ENCODE measurements around the gene DUSP7.

The DUSP7 gene

GRCh38 chr3:52093756-52094545, 37.6 kb upstream of the DUSP7 start:
- Histone ChIP-seq H2BK15ac (ENCODE audit: low read depth, poor library complexity, severe bottlenecking) (no peak overlapping the region), H3K36me3 (ENCODE audit: control insufficient read depth in 1 of 2, insufficient read depth in 2 of 2, low read depth in 1 of 2, low read length in 2 of 2) (peaks cover 0 to 7% of the 10 kb centered on the region in 2 experiments), H3K27me3 (ENCODE audit: control insufficient read depth in 1 of 2, insufficient read depth in 1 of 2, low read length in 2 of 2) (no peaks in the 10 kb centered on the region), H2BK120ac (ENCODE audit: low read depth, low read length) (no peak overlapping the region), H4K8ac (ENCODE audit: low read length) (no peak overlapping the region), H3K9me3 (ENCODE audit: control insufficient read depth, low read length) (no peaks in the 10 kb centered on the region), H3K9ac (ENCODE audit: low read length) (no peak overlapping the region), H3K79me1 (replicated peaks; ENCODE audit: low read length, poor library complexity, severe bottlenecking) (peaks cover 2% of the 10 kb centered on the region), H3K23ac (ENCODE audit: low read length in 2 of 2) (no peak overlapping the region), H3K4me1 (ENCODE audit: control insufficient read depth, insufficient read depth, low read depth, low read length) (peaks cover 60% of the 10 kb centered on the region), H2AFZ (ENCODE audit: low read depth, low read length) (no peak overlapping the region), H3K14ac (ENCODE audit: low read length in 2 of 2) (no peak overlapping the region), H3K18ac (ENCODE audit: low read depth in 1 of 2, low read length in 2 of 2) (peak overlapping the region; percentile 25 to 55), H2BK12ac (ENCODE audit: low read length in 2 of 2) (peak overlapping the region in 1 of 2 experiments; percentile 4), H3K4me3 (ENCODE audit: insufficient read depth in 1 of 2, low read depth in 1 of 2, low read length in 2 of 2) (no peak overlapping the region), H2BK5ac (ENCODE audit: low read depth, low read length, poor library complexity, severe bottlenecking) (peak overlapping the region; percentile 1), H2AK5ac (ENCODE audit: low read length, severe bottlenecking) (peak overlapping the region; percentile 23), H3K4ac (ENCODE audit: low read depth in 1 of 2, low read length in 2 of 2) (no peak overlapping the region), H3K4me2 (ENCODE audit: low read length, poor library complexity, severe bottlenecking) (no peak overlapping the region), H3K27ac (ENCODE audit: low read length, poor library complexity, severe bottlenecking) (peak overlapping the region; percentile 68), H4K91ac (ENCODE audit: low read length) (no peak overlapping the region)
- DNase-seq: peak; percentile 50
- 64% methylated on average over 7 of the region's 7 CpGs for WGBS

GRCh38 chr3:52092891-52093290, 36.5 kb upstream of the DUSP7 start:
- peaks cover 2% of the 10 kb centered on the region for H3K79me1 ChIP-seq (replicated peaks; ENCODE audit: low read length, poor library complexity, severe bottlenecking)
- peak overlapping the region; percentile 49 to 61 for H2BK12ac ChIP-seq (ENCODE audit: low read length in 2 of 2)
- peak overlapping the region; percentile 75 for H2BK5ac ChIP-seq (ENCODE audit: low read depth, low read length, poor library complexity, severe bottlenecking)
- H3K27me3 ChIP-seq (ENCODE audit: control insufficient read depth in 1 of 2, insufficient read depth in 1 of 2, low read length in 2 of 2): no peaks in the 10 kb centered on the region
- H3K4me3 ChIP-seq (ENCODE audit: insufficient read depth in 1 of 2, low read depth in 1 of 2, low read length in 2 of 2): no peak overlapping the region
- DNase-seq: no peak
- no peak overlapping the region for H3K23ac ChIP-seq (ENCODE audit: low read length in 2 of 2)
- H3K4me1 ChIP-seq (ENCODE audit: control insufficient read depth, insufficient read depth, low read depth, low read length): peaks cover 69% of the 10 kb centered on the region
- H2AK5ac ChIP-seq (ENCODE audit: low read length, severe bottlenecking): peak overlapping the region; percentile 97
- H3K9ac ChIP-seq (ENCODE audit: low read length): no peak overlapping the region
- no peak overlapping the region for H3K14ac ChIP-seq (ENCODE audit: low read length in 2 of 2)
- H2AFZ ChIP-seq (ENCODE audit: low read depth, low read length): no peak overlapping the region
- H4K8ac ChIP-seq (ENCODE audit: low read length): no peak overlapping the region
- H3K18ac ChIP-seq (ENCODE audit: low read depth in 1 of 2, low read length in 2 of 2): peak overlapping the region; percentile 63 to 66
- H2BK120ac ChIP-seq (ENCODE audit: low read depth, low read length): no peak overlapping the region
- 97% methylated on average over 7 of the region's 7 CpGs for WGBS
- no peak overlapping the region for H3K4me2 ChIP-seq (ENCODE audit: low read length, poor library complexity, severe bottlenecking)
- H3K4ac ChIP-seq (ENCODE audit: low read depth in 1 of 2, low read length in 2 of 2): peak overlapping the region in 1 of 2 experiments; percentile 4
- H3K9me3 ChIP-seq (ENCODE audit: control insufficient read depth, low read length): no peaks in the 10 kb centered on the region
- peak overlapping the region; percentile 68 for H3K27ac ChIP-seq (ENCODE audit: low read length, poor library complexity, severe bottlenecking)
- no peak overlapping the region for H2BK15ac ChIP-seq (ENCODE audit: low read depth, poor library complexity, severe bottlenecking)
- H4K91ac ChIP-seq (ENCODE audit: low read length): peak overlapping the region; percentile 0
- peaks cover 0 to 7% of the 10 kb centered on the region in 2 experiments for H3K36me3 ChIP-seq (ENCODE audit: control insufficient read depth in 1 of 2, insufficient read depth in 2 of 2, low read depth in 1 of 2, low read length in 2 of 2)

- H3K9ac ChIP-seq (ENCODE audit: low read length): peak overlapping the region; percentile 77
- H2AK5ac ChIP-seq (ENCODE audit: low read length, severe bottlenecking): peak overlapping the region; percentile 77
- H3K79me1 ChIP-seq (replicated peaks; ENCODE audit: low read length, poor library complexity, severe bottlenecking): peaks cover 2% of the 10 kb centered on the region
- peak overlapping the region in 1 of 2 experiments; percentile 14 for H3K18ac ChIP-seq (ENCODE audit: low read depth in 1 of 2, low read length in 2 of 2)
- peak overlapping the region; percentile 39 for H4K8ac ChIP-seq (ENCODE audit: low read length)
- H3K23ac ChIP-seq (ENCODE audit: low read length in 2 of 2): no peak overlapping the region
- no peak for DNase-seq
- no peak overlapping the region for H3K4me3 ChIP-seq (ENCODE audit: insufficient read depth in 1 of 2, low read depth in 1 of 2, low read length in 2 of 2)
- peak overlapping the region; percentile 98 for H3K27ac ChIP-seq (ENCODE audit: low read length, poor library complexity, severe bottlenecking)
- H2BK12ac ChIP-seq (ENCODE audit: low read length in 2 of 2): peak overlapping the region in 1 of 2 experiments; percentile 42
- no peaks in the 10 kb centered on the region for H3K9me3 ChIP-seq (ENCODE audit: control insufficient read depth, low read length)
- no peak overlapping the region for H3K14ac ChIP-seq (ENCODE audit: low read length in 2 of 2)
- H3K4ac ChIP-seq (ENCODE audit: low read depth in 1 of 2, low read length in 2 of 2): peak overlapping the region in 1 of 2 experiments; percentile 20
- H2BK15ac ChIP-seq (ENCODE audit: low read depth, poor library complexity, severe bottlenecking): peak overlapping the region; percentile 34
- H2BK120ac ChIP-seq (ENCODE audit: low read depth, low read length): no peak overlapping the region
- no CpG with 5 or more reads among the region's 1 CpG for WGBS
- H2AFZ ChIP-seq (ENCODE audit: low read depth, low read length): no peak overlapping the region
- H3K27me3 ChIP-seq (ENCODE audit: control insufficient read depth in 1 of 2, insufficient read depth in 1 of 2, low read length in 2 of 2): no peaks in the 10 kb centered on the region
- H3K4me2 ChIP-seq (ENCODE audit: low read length, poor library complexity, severe bottlenecking): no peak overlapping the region
- H3K36me3 ChIP-seq (ENCODE audit: control insufficient read depth in 1 of 2, insufficient read depth in 2 of 2, low read depth in 1 of 2, low read length in 2 of 2): peaks cover 0 to 7% of the 10 kb centered on the region in 2 experiments
- peaks cover 72% of the 10 kb centered on the region for H3K4me1 ChIP-seq (ENCODE audit: control insufficient read depth, insufficient read depth, low read depth, low read length)
- H2BK5ac ChIP-seq (ENCODE audit: low read depth, low read length, poor library complexity, severe bottlenecking): no peak overlapping the region
- no peak overlapping the region for H4K91ac ChIP-seq (ENCODE audit: low read length)
Measured at GRCh38 chr3:52092271-52092660, 35.9 kb upstream of the DUSP7 start.

GRCh38 chr3:52091586-52092270, 35.4 kb upstream of the DUSP7 start:
- H4K8ac ChIP-seq (ENCODE audit: low read length): peak overlapping the region; percentile 73
- peaks cover 2% of the 10 kb centered on the region for H3K79me1 ChIP-seq (replicated peaks; ENCODE audit: low read length, poor library complexity, severe bottlenecking)

More at GRCh38 chr3:52091586-52092270, 35.4 kb upstream of the DUSP7 start:
- peaks cover 72% of the 10 kb centered on the region for H3K4me1 ChIP-seq (ENCODE audit: control insufficient read depth, insufficient read depth, low read depth, low read length)
- H2BK12ac ChIP-seq (ENCODE audit: low read length in 2 of 2): peak overlapping the region; percentile 33 to 53
- H2AFZ ChIP-seq (ENCODE audit: low read depth, low read length): no peak overlapping the region
- no peaks in the 10 kb centered on the region for H3K9me3 ChIP-seq (ENCODE audit: control insufficient read depth, low read length)
- peak overlapping the region; percentile 38 to 44 for H3K18ac ChIP-seq (ENCODE audit: low read depth in 1 of 2, low read length in 2 of 2)
- H3K27ac ChIP-seq (ENCODE audit: low read length, poor library complexity, severe bottlenecking): peak overlapping the region; percentile 98
- peak overlapping the region in 1 of 2 experiments; percentile 56 for H3K14ac ChIP-seq (ENCODE audit: low read length in 2 of 2)
- peak overlapping the region; percentile 77 for H2BK120ac ChIP-seq (ENCODE audit: low read depth, low read length)
- H3K4me3 ChIP-seq (ENCODE audit: insufficient read depth in 1 of 2, low read depth in 1 of 2, low read length in 2 of 2): peak overlapping the region in 1 of 2 experiments; percentile 12
- H3K27me3 ChIP-seq (ENCODE audit: control insufficient read depth in 1 of 2, insufficient read depth in 1 of 2, low read length in 2 of 2): no peaks in the 10 kb centered on the region
- no peak overlapping the region for H4K91ac ChIP-seq (ENCODE audit: low read length)
- peak overlapping the region; percentile 92 for H2AK5ac ChIP-seq (ENCODE audit: low read length, severe bottlenecking)
- no peak overlapping the region for H3K23ac ChIP-seq (ENCODE audit: low read length in 2 of 2)
- peak; percentile 76 for DNase-seq
- peak overlapping the region; percentile 77 for H3K9ac ChIP-seq (ENCODE audit: low read length)
- H2BK5ac ChIP-seq (ENCODE audit: low read depth, low read length, poor library complexity, severe bottlenecking): peak overlapping the region; percentile 99
- H3K4ac ChIP-seq (ENCODE audit: low read depth in 1 of 2, low read length in 2 of 2): peak overlapping the region in 1 of 2 experiments; percentile 20
- H2BK15ac ChIP-seq (ENCODE audit: low read depth, poor library complexity, severe bottlenecking): no peak overlapping the region
- WGBS: 47% methylated on average over 4 of the region's 5 CpGs
- peaks cover 0 to 5% of the 10 kb centered on the region in 2 experiments for H3K36me3 ChIP-seq (ENCODE audit: control insufficient read depth in 1 of 2, insufficient read depth in 2 of 2, low read depth in 1 of 2, low read length in 2 of 2)
- H3K4me2 ChIP-seq (ENCODE audit: low read length, poor library complexity, severe bottlenecking): no peak overlapping the region

All from mesenchymal stem cell (in vitro differentiated cells and primary cell).